Vagina (tissue), 2 donors: ENCODE data around the gene CEACAM5.

Experiments used
- CTCF ChIP-seq, 3 experiments: fragments of 450-650 bp in 2 of 3; fragments of 200-600 bp in 1 of 3; sonication (generic) in 1 of 3; IDR thresholded peaks; one replicate each; pipeline ENCODE4 v1.5.1; 2017 to 2019; ENCODE audit warnings: antibody characterized with exemption in 3 of 3, mild to moderate bottlenecking in 2 of 3, moderate library complexity in 2 of 3
- POLR2A ChIP-seq, 2 donors: fragments of 450-650 bp; IDR thresholded peaks; one replicate each; pipeline ENCODE4 v1.6.1; 2017; ENCODE audit warnings: antibody characterized with exemption in 2 of 2, mild to moderate bottlenecking in 2 of 2, moderate library complexity in 2 of 2
- POLR2AphosphoS5 ChIP-seq, 2 donors: sonication (generic); formaldehyde crosslinking; IDR thresholded peaks; one replicate each; pipeline ENCODE4 v1.9.0; 2017; ENCODE audit warnings: antibody characterized with exemption in 2 of 2, mild to moderate bottlenecking in 2 of 2, low read depth in 1 of 2; ENCODE audit not compliant: insufficient read depth in 1 of 2

- TF ChIP-seq CTCF (IDR thresholded peaks at IDR 0.05) (no peak), POLR2A (IDR thresholded peaks at IDR 0.05) (no peak), POLR2AphosphoS5 (IDR thresholded peaks at IDR 0.05; ENCODE audit: insufficient read depth in 1 of 2, low read depth in 1 of 2) (no peak)
Observed at GRCh38 chr19:41689993-41690800, 18.2 kb upstream of the CEACAM5 start.
